GM12878 (cell line): ENCODE measurements around the gene DCTN2. TPM values are rescaled to one million over a fixed set of nuclear protein-coding genes. Genes with fewer than 3 reads are reported as not detected.

ENCODE experiments used
- ATAC-seq: fragments of 200-7000 bp; cut with Tn5 transposase; 3 replicates; pipeline ENCODE4 v1.9.1; 2020; ENCODE audit warnings: mild to moderate bottlenecking, moderate library complexity
- BruUV-seq: library from RNA; stranded (reverse); fragments of 400-500 nt; replicated peaks from 2 replicates; lab custom pipeline; 2021; lab: Mats Ljungman, UMichigan
- CTCF ChIA-PET: fragments of 300-600 bp; sonication (Branson Sonifier 250); formaldehyde crosslinking; extraction: SDS; loops from one replicate; lab custom pipeline; 2021; ENCODE audit warnings: inconsistent platforms; lab: Yijun Ruan, JAX
- POLR2A ChIA-PET: fragments of 350-600 bp; formaldehyde crosslinking; extraction: SDS; loops from one replicate; lab custom pipeline; 2021; ENCODE audit warnings: inconsistent platforms; lab: Charles Lee
- RAD21 ChIA-PET: fragments of 300-600 bp; sonication (Branson Sonifier 250); formaldehyde crosslinking; loops from one replicate; lab custom pipeline; 2023; ENCODE audit warnings: antibody characterized with exemption; ENCODE audit not compliant: unreplicated experiment; lab: Charles Lee
- SMC1A ChIA-PET: fragments of 300-600 bp; sonication (Branson Sonifier 250); formaldehyde crosslinking; loops from one replicate; lab custom pipeline; 2023; ENCODE audit not compliant: unreplicated experiment, uncharacterized antibody; lab: Charles Lee
- DNase-seq: peaks from one replicate; pipeline ENCODE4 v3.0.0-alpha.2; 2011; ENCODE audit warnings: low read depth, low spot score
- FAIRE-seq: peaks from 3 replicates; lab custom pipeline; 2011; peaks lifted over from hg19 to GRCh38; lab: Jason Lieb, UNC
- H2AFZ ChIP-seq: 2 replicates; pipeline ENCODE4 v1.6.0; 2011; ENCODE audit warnings: low read depth, low read length, control low read depth; ENCODE audit not compliant: control insufficient read depth
- H3K27ac ChIP-seq: 2 replicates; pipeline ENCODE4 v1.5.1; 2011; ENCODE audit warnings: control low read depth; ENCODE audit not compliant: control insufficient read depth, insufficient read depth
- H3K27me3 ChIP-seq, 2 experiments: replicated peaks in 1 of 2; 2 replicates each; pipeline versions ENCODE4 v1.6.0 to v1.6.1; 2011; ENCODE audit warnings: low read length in 1 of 2; ENCODE audit not compliant: control insufficient read depth in 2 of 2, insufficient read depth in 2 of 2
- H3K36me3 ChIP-seq, 2 experiments: 2 replicates each; pipeline ENCODE4 v1.5.1; 2011; ENCODE audit warnings: low read length in 1 of 2; ENCODE audit not compliant: control insufficient read depth in 2 of 2, insufficient read depth in 2 of 2
- H3K4me1 ChIP-seq: 2 replicates; pipeline ENCODE4 v1.6.1; 2011; ENCODE audit warnings: mild to moderate bottlenecking, low read length, moderate library complexity, mixed read lengths; ENCODE audit not compliant: control insufficient read depth, insufficient read depth
- H3K4me2 ChIP-seq: 2 replicates; pipeline ENCODE4 v1.6.0; 2011; ENCODE audit warnings: control low read depth; ENCODE audit not compliant: control insufficient read depth, insufficient read depth
- H3K4me3 ChIP-seq: fragments of 200-600 bp; sonication (generic); 2 replicates; pipeline ENCODE4 v1.5.1; 2016
- H3K79me2 ChIP-seq: 2 replicates; pipeline ENCODE4 v1.6.0; 2011; ENCODE audit warnings: low read length; ENCODE audit not compliant: control insufficient read depth, insufficient read depth
- H3K9ac ChIP-seq: 2 replicates; pipeline ENCODE4 v1.8.0; 2011; ENCODE audit warnings: low read length, control low read depth, mixed read lengths; ENCODE audit not compliant: control insufficient read depth, insufficient read depth
- H3K9me3 ChIP-seq: replicated peaks from 3 replicates; pipeline ENCODE4 v1.5.1; 2011; ENCODE audit warnings: mild to moderate bottlenecking, low read length; ENCODE audit not compliant: control insufficient read depth, insufficient read depth
- H4K20me1 ChIP-seq: 2 replicates; pipeline ENCODE4 v1.6.0; 2011; ENCODE audit not compliant: control insufficient read depth, insufficient read depth
- CHD1 ChIP-seq: IDR thresholded peaks from 2 replicates; pipeline ENCODE4 v1.6.1; 2012; ENCODE audit warnings: low read depth, low read length, improper control_type of control experiment
- DPF2 ChIP-seq: fragments of 450-650 bp; IDR thresholded peaks from 2 replicates; pipeline ENCODE4 v1.6.1; 2017; ENCODE audit warnings: mild to moderate bottlenecking
- E2F8 ChIP-seq: fragments of 450-650 bp; IDR thresholded peaks from 2 replicates; pipeline ENCODE4 v1.6.1; 2018; ENCODE audit warnings: mild to moderate bottlenecking, low read depth, moderate library complexity; ENCODE audit not compliant: partially characterized antibody
- KDM1A ChIP-seq: fragments of 200-600 bp; sonication (generic); IDR thresholded peaks from 2 replicates; pipeline ENCODE4 v1.6.1; 2016; ENCODE audit warnings: borderline replicate concordance
- NR2C1 ChIP-seq: fragments of 450-650 bp; IDR thresholded peaks from 2 replicates; pipeline ENCODE4 v1.6.1; 2017; ENCODE audit warnings: antibody characterized with exemption, mild to moderate bottlenecking, moderate library complexity
- NR2C2 ChIP-seq: IDR thresholded peaks from 2 replicates; pipeline ENCODE4 v1.6.1; 2011; ENCODE audit warnings: borderline replicate concordance, low read depth; ENCODE audit not compliant: control insufficient read depth, insufficient read length
- WRNIP1 ChIP-seq: IDR thresholded peaks from 2 replicates; pipeline ENCODE4 v1.6.1; 2011; ENCODE audit warnings: low read depth, low read length, improper control_type of control experiment, borderline replicate concordance
- ZNF24 ChIP-seq: fragments of 450-650 bp; IDR thresholded peaks from 2 replicates; pipeline ENCODE4 v1.6.1; 2017; ENCODE audit warnings: antibody characterized with exemption, mild to moderate bottlenecking
- ZSCAN29 ChIP-seq: fragments of 450-650 bp; IDR thresholded peaks from 2 replicates; pipeline ENCODE4 v1.6.1; 2017; ENCODE audit warnings: mild to moderate bottlenecking, moderate library complexity
- WGBS: methylation state at CpG from one replicate; pipeline ENCODE4 v1.1.6; 2016; ENCODE audit warnings: low lambda C conversion rate; ENCODE audit not compliant: insufficient replicate concordance, insufficient coverage; ENCODE audit errors: missing lambda C conversion rate; 5-methylcytosine and 5-hydroxymethylcytosine counted together
- in situ Hi-C: fragments of 300-500 bp; cut with MboI; formaldehyde crosslinking; loops from 9 replicates; pipeline ENCODE4 v1.14.3; 2018; ENCODE audit warnings: mixed read lengths
- intact Hi-C: fragments of 100-400 bp; cut with micrococcal nuclease; formaldehyde crosslinking; loops from one replicate; pipeline ENCODE4 v1.14.2; 2022; ENCODE audit not compliant: unreplicated experiment
- polyA plus RNA-seq, 11 experiments: library from polyadenylated mRNA; depleted of rRNA in 4 of 11; unstranded in 6 of 11; stranded (reverse) in 5 of 11; fragments of >200 nt; fragmentation: Nextera tagmentation in 4 of 11; fragmentation: Illumina TruSeq in 1 of 11; extraction: Ambion mirVana in 4 of 11; extraction: Trizol in 1 of 11; gene quantifications; 1 replicate in 1 of 11; 2 replicates in 10 of 11; pipeline versions ENCODE4 v1.2.1 to v1.2.3, GENCODE V29; 2011 to 2016; ENCODE audit warnings: inconsistent platforms in 2 of 11, missing spikeins in 2 of 11, low read depth in 1 of 11
- total RNA-seq, 4 experiments: library from RNA; depleted of rRNA in 3 of 4; stranded (reverse); fragments of >200 nt in 3 of 4; fragmentation: Illumina TruSeq in 1 of 4; extraction: Trizol in 1 of 4; gene quantifications; 2 replicates each; pipeline versions ENCODE4 v1.2.1 to v1.2.3, GENCODE V29; 2013 to 2021
- TF ChIP-seq, protein P1 (sequence below): IDR thresholded peaks from 2 replicates; pipeline ENCODE4 v1.6.1; 2012; ENCODE audit warnings: mild to moderate bottlenecking, low read depth, low read length
- TF ChIP-seq, protein P2 (sequence below): fragments of 450-650 bp; formaldehyde crosslinking; IDR thresholded peaks from 2 replicates; pipeline ENCODE4 v1.5.0; 2022; ENCODE audit warnings: mild to moderate bottlenecking, missing genetic modification characterization

DCTN2 gene
- total and polyA plus RNA-seq, 10 of the 15 experiments (the other 5 are each of a cell fraction or from before 2014, with no cell fraction given) = 32.3 to 171 (median 100) TPM

GRCh38 chr12:57575771-57576612, 29.0 kb upstream of the DCTN2 start (continued):
- TF ChIP-seq, protein P1, sequence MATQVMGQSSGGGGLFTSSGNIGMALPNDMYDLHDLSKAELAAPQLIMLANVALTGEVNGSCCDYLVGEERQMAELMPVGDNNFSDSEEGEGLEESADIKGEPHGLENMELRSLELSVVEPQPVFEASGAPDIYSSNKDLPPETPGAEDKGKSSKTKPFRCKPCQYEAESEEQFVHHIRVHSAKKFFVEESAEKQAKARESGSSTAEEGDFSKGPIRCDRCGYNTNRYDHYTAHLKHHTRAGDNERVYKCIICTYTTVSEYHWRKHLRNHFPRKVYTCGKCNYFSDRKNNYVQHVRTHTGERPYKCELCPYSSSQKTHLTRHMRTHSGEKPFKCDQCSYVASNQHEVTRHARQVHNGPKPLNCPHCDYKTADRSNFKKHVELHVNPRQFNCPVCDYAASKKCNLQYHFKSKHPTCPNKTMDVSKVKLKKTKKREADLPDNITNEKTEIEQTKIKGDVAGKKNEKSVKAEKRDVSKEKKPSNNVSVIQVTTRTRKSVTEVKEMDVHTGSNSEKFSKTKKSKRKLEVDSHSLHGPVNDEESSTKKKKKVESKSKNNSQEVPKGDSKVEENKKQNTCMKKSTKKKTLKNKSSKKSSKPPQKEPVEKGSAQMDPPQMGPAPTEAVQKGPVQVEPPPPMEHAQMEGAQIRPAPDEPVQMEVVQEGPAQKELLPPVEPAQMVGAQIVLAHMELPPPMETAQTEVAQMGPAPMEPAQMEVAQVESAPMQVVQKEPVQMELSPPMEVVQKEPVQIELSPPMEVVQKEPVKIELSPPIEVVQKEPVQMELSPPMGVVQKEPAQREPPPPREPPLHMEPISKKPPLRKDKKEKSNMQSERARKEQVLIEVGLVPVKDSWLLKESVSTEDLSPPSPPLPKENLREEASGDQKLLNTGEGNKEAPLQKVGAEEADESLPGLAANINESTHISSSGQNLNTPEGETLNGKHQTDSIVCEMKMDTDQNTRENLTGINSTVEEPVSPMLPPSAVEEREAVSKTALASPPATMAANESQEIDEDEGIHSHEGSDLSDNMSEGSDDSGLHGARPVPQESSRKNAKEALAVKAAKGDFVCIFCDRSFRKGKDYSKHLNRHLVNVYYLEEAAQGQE = no peak
- TF ChIP-seq ZNF24 = no peak
- TF ChIP-seq KDM1A = no peak

DNA sequence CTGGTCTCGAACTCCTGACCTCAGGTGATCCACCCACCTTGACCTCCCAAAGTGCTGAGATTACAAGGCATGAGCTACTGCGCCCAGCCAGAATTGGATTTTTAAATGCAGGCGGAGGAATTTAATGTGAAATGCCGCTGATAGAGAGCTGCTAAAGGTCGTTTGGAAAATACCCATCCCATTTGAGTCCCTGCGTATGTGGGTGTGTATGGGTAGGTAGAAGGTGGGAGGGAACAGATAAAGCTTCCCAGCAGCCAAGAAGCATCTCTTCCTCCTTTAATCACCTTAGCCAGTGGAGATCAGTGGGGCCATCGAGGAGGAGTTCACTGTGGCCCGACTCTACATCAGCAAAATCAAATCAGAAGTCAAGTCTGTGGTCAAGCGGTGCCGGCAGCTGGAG, 27.8 kb upstream of the DCTN2 start:
- in situ Hi-C loops = no loop called here
- ChIA-PET RAD21 (interaction anchor here (1.0 to 1.3 kb wide), 2 partner anchors 98 to 116 kb away, joined by 3 to 5 read pairs; no protein-coding TSS in a partner anchor), CTCF (interaction anchor here (0.7 to 2.0 kb wide), 4 partner anchors 9 to 67 kb away, joined by 3 to 7 read pairs (median 6); no protein-coding TSS in a partner anchor), SMC1A (interaction anchor here (1.0 kb wide), 1 partner anchor 48 kb away, joined by 3 read pairs; no protein-coding TSS in a partner anchor), POLR2A (interaction anchor here (0.7 kb wide), 1 partner anchor 62 kb away, joined by 3 read pairs; no protein-coding TSS in a partner anchor)
- ATAC-seq (no peak), DNase-seq (no peak), FAIRE-seq (no peak)
- Histone ChIP-seq H3K27ac (no peak overlapping the region), H3K9ac (no peak overlapping the region), H3K4me3 (no peak overlapping the region), H3K9me3 (no peaks in the 10 kb centered on the region), H3K4me2 (no peak overlapping the region), H3K36me3 (no peaks in the 10 kb centered on the region), H3K4me1 (no peaks in the 10 kb centered on the region), H4K20me1 (no peaks in the 10 kb centered on the region), H3K79me2 (no peaks in the 10 kb centered on the region), H3K27me3 (no peaks in the 10 kb centered on the region; a peak in 1 of 4 replicates), H2AFZ (no peak overlapping the region)
- no TSS peak for BruUV-seq
- intact Hi-C loops = no loop called here
- 56% methylated on average over 10 of the region's 10 CpGs for WGBS
- no peak for TF ChIP-seq KDM1A
- TF ChIP-seq NR2C1 = no peak
- TF ChIP-seq E2F8 = no peak
- no peak for TF ChIP-seq ZSCAN29
- TF ChIP-seq DPF2 = no peak
- TF ChIP-seq NR2C2 = no peak
- TF ChIP-seq WRNIP1 = no peak
- TF ChIP-seq CHD1 = no peak
- TF ChIP-seq, protein P2, sequence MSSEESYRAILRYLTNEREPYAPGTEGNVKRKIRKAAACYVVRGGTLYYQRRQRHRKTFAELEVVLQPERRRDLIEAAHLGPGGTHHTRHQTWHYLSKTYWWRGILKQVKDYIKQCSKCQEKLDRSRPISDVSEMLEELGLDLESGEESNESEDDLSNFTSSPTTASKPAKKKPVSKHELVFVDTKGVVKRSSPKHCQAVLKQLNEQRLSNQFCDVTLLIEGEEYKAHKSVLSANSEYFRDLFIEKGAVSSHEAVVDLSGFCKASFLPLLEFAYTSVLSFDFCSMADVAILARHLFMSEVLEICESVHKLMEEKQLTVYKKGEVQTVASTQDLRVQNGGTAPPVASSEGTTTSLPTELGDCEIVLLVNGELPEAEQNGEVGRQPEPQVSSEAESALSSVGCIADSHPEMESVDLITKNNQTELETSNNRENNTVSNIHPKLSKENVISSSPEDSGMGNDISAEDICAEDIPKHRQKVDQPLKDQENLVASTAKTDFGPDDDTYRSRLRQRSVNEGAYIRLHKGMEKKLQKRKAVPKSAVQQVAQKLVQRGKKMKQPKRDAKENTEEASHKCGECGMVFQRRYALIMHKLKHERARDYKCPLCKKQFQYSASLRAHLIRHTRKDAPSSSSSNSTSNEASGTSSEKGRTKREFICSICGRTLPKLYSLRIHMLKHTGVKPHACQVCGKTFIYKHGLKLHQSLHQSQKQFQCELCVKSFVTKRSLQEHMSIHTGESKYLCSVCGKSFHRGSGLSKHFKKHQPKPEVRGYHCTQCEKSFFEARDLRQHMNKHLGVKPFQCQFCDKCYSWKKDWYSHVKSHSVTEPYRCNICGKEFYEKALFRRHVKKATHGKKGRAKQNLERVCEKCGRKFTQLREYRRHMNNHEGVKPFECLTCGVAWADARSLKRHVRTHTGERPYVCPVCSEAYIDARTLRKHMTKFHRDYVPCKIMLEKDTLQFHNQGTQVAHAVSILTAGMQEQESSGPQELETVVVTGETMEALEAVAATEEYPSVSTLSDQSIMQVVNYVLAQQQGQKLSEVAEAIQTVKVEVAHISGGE (CRISPR knock-in tag) = no peak
